Measurements from ENCODE around the gene RTKN2. TPM values are rescaled to one million over a fixed set of nuclear protein-coding genes. Genes with fewer than 3 reads are reported as not detected.
A peak's percentile ranks its signal among the peaks of the same experiment; 100 is the strongest.

RTKN2 gene
- total RNA-seq, 4 donors from 2014 or later, result 0.49 to 1.6 (median 1.2) TPM; not detected in 1

- intact Hi-C loops (cut with DNase I), result no loop called here
- H3K27me3 ChIP-seq, result no peaks in the 10 kb centered on the region
- H3K27ac ChIP-seq, result no peak overlapping the region
- 86 to 92% methylated on average over 4 of the region's 4 CpGs for WGBS, 2 donors
- H3K4me1 ChIP-seq, result peaks cover 7 to 11% of the 10 kb centered on the region in 2 donors
- TF ChIP-seq, protein P1, sequence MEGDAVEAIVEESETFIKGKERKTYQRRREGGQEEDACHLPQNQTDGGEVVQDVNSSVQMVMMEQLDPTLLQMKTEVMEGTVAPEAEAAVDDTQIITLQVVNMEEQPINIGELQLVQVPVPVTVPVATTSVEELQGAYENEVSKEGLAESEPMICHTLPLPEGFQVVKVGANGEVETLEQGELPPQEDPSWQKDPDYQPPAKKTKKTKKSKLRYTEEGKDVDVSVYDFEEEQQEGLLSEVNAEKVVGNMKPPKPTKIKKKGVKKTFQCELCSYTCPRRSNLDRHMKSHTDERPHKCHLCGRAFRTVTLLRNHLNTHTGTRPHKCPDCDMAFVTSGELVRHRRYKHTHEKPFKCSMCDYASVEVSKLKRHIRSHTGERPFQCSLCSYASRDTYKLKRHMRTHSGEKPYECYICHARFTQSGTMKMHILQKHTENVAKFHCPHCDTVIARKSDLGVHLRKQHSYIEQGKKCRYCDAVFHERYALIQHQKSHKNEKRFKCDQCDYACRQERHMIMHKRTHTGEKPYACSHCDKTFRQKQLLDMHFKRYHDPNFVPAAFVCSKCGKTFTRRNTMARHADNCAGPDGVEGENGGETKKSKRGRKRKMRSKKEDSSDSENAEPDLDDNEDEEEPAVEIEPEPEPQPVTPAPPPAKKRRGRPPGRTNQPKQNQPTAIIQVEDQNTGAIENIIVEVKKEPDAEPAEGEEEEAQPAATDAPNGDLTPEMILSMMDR (IDR thresholded peaks at IDR 0.05), result no peak
- TF ChIP-seq POLR2A (IDR thresholded peaks at IDR 0.05), result no peak
- H3K9me3 ChIP-seq, result no peaks in the 10 kb centered on the region
- H3K4me3 ChIP-seq (replicated peaks in 1 of 3), result no peak overlapping the region
- no peak for DNase-seq
- H3K36me3 ChIP-seq, result no peaks in the 10 kb centered on the region
These were observed 1.4 kb upstream of the RTKN2 start for GRCh38 chr10:62270020-62270419.

GRCh38 chr10:62268027-62268398, 631 bp downstream of the RTKN2 start:
- TF ChIP-seq, protein P1 (IDR thresholded peaks at IDR 0.05), result no peak
- no peak for TF ChIP-seq POLR2A (IDR thresholded peaks at IDR 0.05)
- intact Hi-C loops (cut with DNase I), result no loop called here
- 3 to 4% methylated on average over 8 to 19 of the region's 19 CpGs for WGBS, 2 donors

GRCh38 chr10:62266611-62267010, 2.0 kb downstream of the RTKN2 start:
- Histone ChIP-seq H3K4me3 (replicated peaks in 1 of 3) (no peak overlapping the region), H3K27ac (no peak overlapping the region), H3K4me1 (peaks cover 7 to 11% of the 10 kb centered on the region in 2 donors), H3K9me3 (no peaks in the 10 kb centered on the region), H3K27me3 (no peaks in the 10 kb centered on the region), H3K36me3 (no peaks in the 10 kb centered on the region)
- 52 to 70% methylated on average over 3 of the region's 3 CpGs for WGBS, 2 donors
- intact Hi-C loops (cut with DNase I), result no loop called here
- no peak for TF ChIP-seq POLR2A (IDR thresholded peaks at IDR 0.05)
- TF ChIP-seq, protein P1 (IDR thresholded peaks at IDR 0.05), result no peak
- DNase-seq, result no peak

More at GRCh38 chr10:62268027-62268398, 631 bp downstream of the RTKN2 start:
- Histone ChIP-seq H3K9me3 (no peaks in the 10 kb centered on the region), H3K27ac (no peak overlapping the region), H3K4me1 (peaks cover 7 to 11% of the 10 kb centered on the region in 2 donors), H3K27me3 (no peaks in the 10 kb centered on the region), H3K36me3 (no peaks in the 10 kb centered on the region), H3K4me3 (replicated peaks in 1 of 3) (peak overlapping the region; percentile 28 to 57 (median 48))
- DNase-seq, result peak in 1 of 2 donors; percentile 10

- no peaks in the 10 kb centered on the region for H3K36me3 ChIP-seq
- H3K4me3 ChIP-seq (replicated peaks in 1 of 3), result no peak overlapping the region
- 66 to 79% methylated on average over 4 of the region's 4 CpGs for WGBS, 2 donors
- no peak overlapping the region for H3K27ac ChIP-seq
- peaks cover 7 to 11% of the 10 kb centered on the region in 2 donors for H3K4me1 ChIP-seq
- DNase-seq, result no peak
- no peaks in the 10 kb centered on the region for H3K27me3 ChIP-seq
- H3K9me3 ChIP-seq, result no peaks in the 10 kb centered on the region
- TF ChIP-seq, protein P1 (IDR thresholded peaks at IDR 0.05), result no peak
- intact Hi-C loops (cut with DNase I), result no loop called here
These were observed 2.5 kb downstream of the RTKN2 start for GRCh38 chr10:62266147-62266546.

GRCh38 chr10:62264702-62265436, 3.8 kb downstream of the RTKN2 start:
- WGBS, 2 donors, result 36 to 42% methylated on average over 1 of the region's 1 CpG
- no peak for TF ChIP-seq POLR2A (IDR thresholded peaks at IDR 0.05)
- TF ChIP-seq, protein P1 (IDR thresholded peaks at IDR 0.05), result peak; percentile 20 to 70 (median 44)
- no peak overlapping the region for H3K4me3 ChIP-seq (replicated peaks in 1 of 3)
- H3K27me3 ChIP-seq, result no peaks in the 10 kb centered on the region
- no peaks in the 10 kb centered on the region for H3K36me3 ChIP-seq
- no peak for DNase-seq
- intact Hi-C loops (cut with DNase I), result no loop called here
- peaks cover 7 to 11% of the 10 kb centered on the region in 2 donors for H3K4me1 ChIP-seq
- H3K27ac ChIP-seq, result no peak overlapping the region
- no peaks in the 10 kb centered on the region for H3K9me3 ChIP-seq
